MCF 10A (cell line): ENCODE measurements around the gene GSTM2. TPM values are rescaled to one million over a fixed set of nuclear protein-coding genes. Genes with fewer than 3 reads are reported as not detected.

Experiments
- BruUV-seq: library from RNA; stranded (reverse); fragments of 400-500 nt; replicated peaks from 2 replicates; lab custom pipeline; 2021; lab: Mats Ljungman, UMichigan
- CTCF ChIA-PET: fragments of 300-600 bp; sonication (Branson Sonifier 250); formaldehyde crosslinking; extraction: SDS; loops from one replicate; lab custom pipeline; 2021; ENCODE audit warnings: antibody characterized with exemption, inconsistent platforms; lab: Yijun Ruan, JAX
- POLR2A ChIA-PET: fragments of 300-600, 350-650 bp; sonication (Branson Sonifier 250); formaldehyde crosslinking; extraction: SDS; loops from one replicate; lab custom pipeline; 2020; ENCODE audit warnings: antibody characterized with exemption, inconsistent platforms; lab: Yijun Ruan, JAX
- DNase-seq: peaks from one replicate; pipeline ENCODE4 v3.0.0-alpha.2; 2018; ENCODE audit not compliant: unreplicated experiment
- H3K27ac Mint-ChIP-seq: one replicate; pipeline ENCODE4 v1.8.0; 2022; ENCODE audit warnings: mild to moderate bottlenecking, low read depth, mixed read lengths; ENCODE audit not compliant: unreplicated experiment
- H3K27me3 Mint-ChIP-seq: one replicate; pipeline ENCODE4 v1.8.0; 2022; ENCODE audit warnings: mixed read lengths; ENCODE audit not compliant: insufficient read depth, unreplicated experiment
- H3K36me3 Mint-ChIP-seq: one replicate; pipeline ENCODE4 v1.8.0; 2022; ENCODE audit warnings: mild to moderate bottlenecking, moderate library complexity, mixed read lengths; ENCODE audit not compliant: insufficient read depth, unreplicated experiment
- H3K4me1 Mint-ChIP-seq: one replicate; pipeline ENCODE4 v1.8.0; 2022; ENCODE audit warnings: mixed read lengths; ENCODE audit not compliant: insufficient read depth, unreplicated experiment
- H3K4me3 Mint-ChIP-seq: one replicate; pipeline ENCODE4 v1.8.0; 2022; ENCODE audit warnings: mild to moderate bottlenecking, moderate library complexity, mixed read lengths; ENCODE audit not compliant: unreplicated experiment
- H3K9me3 Mint-ChIP-seq: one replicate; pipeline ENCODE4 v1.8.0; 2022; ENCODE audit warnings: mixed read lengths; ENCODE audit not compliant: unreplicated experiment
- CTCF ChIP-seq: fragments of 200-600 bp; IDR thresholded peaks from one replicate; pipeline ENCODE4 v1.8.0; 2022; ENCODE audit warnings: antibody characterized with exemption, mild to moderate bottlenecking; ENCODE audit not compliant: unreplicated experiment
- intact Hi-C: fragments of 100-400 bp; cut with micrococcal nuclease; formaldehyde crosslinking; loops from 2 replicates; pipeline ENCODE4 v1.14.1; 2022
- total RNA-seq: library from RNA; stranded (reverse); gene quantifications from 2 replicates; pipeline ENCODE4 v1.2.3, GENCODE V29; 2022

GSTM2 gene
- total RNA-seq, 1 experiment from 2014 or later, result 0.70 TPM

- BruUV-seq, result no TSS peak
- intact Hi-C loops, result no loop called here
- H3K4me1 Mint-ChIP-seq, result peaks cover 14% of the 10 kb centered on the region
- TF ChIP-seq CTCF, result no peak
- no peak for DNase-seq
- H3K4me3 Mint-ChIP-seq, result no peak overlapping the region
- CTCF ChIA-PET, result interaction anchor here (0.6 to 11.4 kb wide), 6 partner anchors 15 to 839 kb away, joined by 3 to 96 read pairs (median 4); no protein-coding TSS in a partner anchor
- no peaks in the 10 kb centered on the region for H3K27me3 Mint-ChIP-seq
- H3K9me3 Mint-ChIP-seq, result no peaks in the 10 kb centered on the region
- POLR2A ChIA-PET, result no interaction called here
- no peak overlapping the region for H3K27ac Mint-ChIP-seq
- peaks cover 15% of the 10 kb centered on the region for H3K36me3 Mint-ChIP-seq
These were observed 43.5 kb upstream of the GSTM2 start for GRCh38 chr1:109624201-109625010.

GRCh38 chr1:109625176-109625575 is 42.7 kb upstream of the GSTM2 start:
- Mint-ChIP-seq H3K4me3 (no peak overlapping the region), H3K4me1 (peaks cover 13% of the 10 kb centered on the region), H3K36me3 (peaks cover 16% of the 10 kb centered on the region), H3K27ac (no peak overlapping the region), H3K27me3 (no peaks in the 10 kb centered on the region), H3K9me3 (no peaks in the 10 kb centered on the region)
- intact Hi-C loops, result no loop called here
- ChIA-PET POLR2A (no interaction called here), CTCF (interaction anchor here (0.7 to 11.4 kb wide), 4 partner anchors 15 to 361 kb away, joined by 3 to 96 read pairs (median 4); no protein-coding TSS in a partner anchor)
- no TSS peak for BruUV-seq
- no peak for TF ChIP-seq CTCF
- DNase-seq, result no peak

- no TSS peak for BruUV-seq
- Mint-ChIP-seq H3K9me3 (no peaks in the 10 kb centered on the region), H3K4me3 (no peak overlapping the region), H3K4me1 (peaks cover 13% of the 10 kb centered on the region), H3K36me3 (peaks cover 19% of the 10 kb centered on the region), H3K27ac (peak overlapping the region; percentile 70), H3K27me3 (no peaks in the 10 kb centered on the region)
- CTCF ChIA-PET, result interaction anchor here (0.7 to 11.4 kb wide), 3 partner anchors 14 to 358 kb away, joined by 3 to 96 read pairs (median 5); no protein-coding TSS in a partner anchor
- TF ChIP-seq CTCF, result no peak
- intact Hi-C loops, result no loop called here
- POLR2A ChIA-PET, result no interaction called here
- no peak for DNase-seq
These were observed 42.0 kb upstream of the GSTM2 start for GRCh38 chr1:109625601-109626560.
